Measurements from ENCODE around the gene DLEC1.

GRCh38 chr3:37993820-37994638, 45.0 kb upstream of the DLEC1 start:
- TF ChIP-seq CTCF (IDR thresholded peaks at IDR 0.05) = no peak
- peak; percentile 76 for TF ChIP-seq POLR2A (IDR thresholded peaks at IDR 0.05)
- no peak for TF ChIP-seq EP300 (IDR thresholded peaks at IDR 0.05; ENCODE audit: low read depth)
